GM19438 (cell line): ENCODE measurements around the gene TRPC4AP.
A peak's percentile ranks its signal among the peaks of the same experiment; 100 is the strongest.
"Not testable (repeated sequence)": the region's sequence is repeated elsewhere in the genome, so short reads cannot be mapped to it uniquely, and the experiment has no call there.

ENCODE experiments used
- ATAC-seq: cut with Tn5 transposase; IDR thresholded peaks from one replicate; pipeline ENCODE4 v1.9.1; 2021; ENCODE audit warnings: low read depth; ENCODE audit not compliant: unreplicated experiment

The TRPC4AP gene

GRCh38 chr20:35104685-35105295 is 12.2 kb upstream of the TRPC4AP start:
- ATAC-seq: no peak

GRCh38 chr20:35101620-35102019 is 9.0 kb upstream of the TRPC4AP start:
- no peak for ATAC-seq

- no peak for ATAC-seq
Observed at GRCh38 chr20:35093267-35093884, 769 bp upstream of the TRPC4AP start.

GRCh38 chr20:35091816-35092523 is 637 bp downstream of the TRPC4AP start:
- peak; percentile 29 for ATAC-seq

GRCh38 chr20:35088231-35089145 is 4.1 kb downstream of the TRPC4AP start:
- ATAC-seq: no peak

- ATAC-seq: no peak
Observed at GRCh38 chr20:35087791-35088190, 4.8 kb downstream of the TRPC4AP start.

GRCh38 chr20:35087355-35087754 is 5.3 kb downstream of the TRPC4AP start:
- no peak for ATAC-seq

GRCh38 chr20:35085477-35086225 is 7.0 kb downstream of the TRPC4AP start:
- no peak for ATAC-seq

GRCh38 chr20:35084998-35085397 is 7.6 kb downstream of the TRPC4AP start:
- no peak for ATAC-seq

GRCh38 chr20:35080348-35080642 is 12.3 kb downstream of the TRPC4AP start:
- ATAC-seq: not testable (repeated sequence)

- no peak for ATAC-seq
Observed at GRCh38 chr20:35079472-35080347, 12.9 kb downstream of the TRPC4AP start.

- ATAC-seq: no peak
Observed at GRCh38 chr20:35077872-35078271, 14.7 kb downstream of the TRPC4AP start.

GRCh38 chr20:35077341-35077740 is 15.3 kb downstream of the TRPC4AP start:
- ATAC-seq: no peak

- not testable (repeated sequence) for ATAC-seq
Observed at GRCh38 chr20:35071436-35072153, 21.0 kb downstream of the TRPC4AP start.

GRCh38 chr20:35066194-35066593 is 26.4 kb downstream of the TRPC4AP start:
- no peak for ATAC-seq

- ATAC-seq: no peak
Observed at GRCh38 chr20:35065181-35065580, 27.4 kb downstream of the TRPC4AP start.

- ATAC-seq: no peak
Observed at GRCh38 chr20:35063168-35063567, 29.4 kb downstream of the TRPC4AP start.

GRCh38 chr20:35062478-35062877 is 30.1 kb downstream of the TRPC4AP start:
- no peak for ATAC-seq

- ATAC-seq: no peak
Observed at GRCh38 chr20:35060168-35060567, 32.4 kb downstream of the TRPC4AP start.
